ENCODE data around the gene SMKR1.

SMKR1 gene

GRCh38 chr7:129559564-129559963 lies 57.2 kb downstream of the SMKR1 start:
- H3K4me1 Mint-ChIP-seq: peaks cover 12% of the 10 kb centered on the region
- no peak overlapping the region for H3K4me3 Mint-ChIP-seq
- TF ChIP-seq, protein P1, sequence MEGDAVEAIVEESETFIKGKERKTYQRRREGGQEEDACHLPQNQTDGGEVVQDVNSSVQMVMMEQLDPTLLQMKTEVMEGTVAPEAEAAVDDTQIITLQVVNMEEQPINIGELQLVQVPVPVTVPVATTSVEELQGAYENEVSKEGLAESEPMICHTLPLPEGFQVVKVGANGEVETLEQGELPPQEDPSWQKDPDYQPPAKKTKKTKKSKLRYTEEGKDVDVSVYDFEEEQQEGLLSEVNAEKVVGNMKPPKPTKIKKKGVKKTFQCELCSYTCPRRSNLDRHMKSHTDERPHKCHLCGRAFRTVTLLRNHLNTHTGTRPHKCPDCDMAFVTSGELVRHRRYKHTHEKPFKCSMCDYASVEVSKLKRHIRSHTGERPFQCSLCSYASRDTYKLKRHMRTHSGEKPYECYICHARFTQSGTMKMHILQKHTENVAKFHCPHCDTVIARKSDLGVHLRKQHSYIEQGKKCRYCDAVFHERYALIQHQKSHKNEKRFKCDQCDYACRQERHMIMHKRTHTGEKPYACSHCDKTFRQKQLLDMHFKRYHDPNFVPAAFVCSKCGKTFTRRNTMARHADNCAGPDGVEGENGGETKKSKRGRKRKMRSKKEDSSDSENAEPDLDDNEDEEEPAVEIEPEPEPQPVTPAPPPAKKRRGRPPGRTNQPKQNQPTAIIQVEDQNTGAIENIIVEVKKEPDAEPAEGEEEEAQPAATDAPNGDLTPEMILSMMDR (IDR thresholded peaks at IDR 0.05; ENCODE audit: unreplicated experiment in 3 of 3): no peak
- no peaks in the 10 kb centered on the region for H3K36me3 Mint-ChIP-seq (ENCODE audit: low read depth)
- no peak overlapping the region for H3K27ac Mint-ChIP-seq
- no peaks in the 10 kb centered on the region for H3K9me3 Mint-ChIP-seq
- peaks cover 24% of the 10 kb centered on the region for H3K27me3 Mint-ChIP-seq (ENCODE audit: low read depth)

GRCh38 chr7:129560831-129561230 lies 58.5 kb downstream of the SMKR1 start:
- Mint-ChIP-seq H3K27me3 (ENCODE audit: low read depth) (peaks cover 24% of the 10 kb centered on the region), H3K36me3 (ENCODE audit: low read depth) (no peaks in the 10 kb centered on the region)
- TF ChIP-seq, protein P1 (IDR thresholded peaks at IDR 0.05; ENCODE audit: unreplicated experiment in 3 of 3): no peak

GRCh38 chr7:129561677-129562359 lies 59.5 kb downstream of the SMKR1 start:
- Mint-ChIP-seq H3K36me3 (ENCODE audit: low read depth) (no peaks in the 10 kb centered on the region), H3K9me3 (no peaks in the 10 kb centered on the region), H3K4me1 (peaks cover 5% of the 10 kb centered on the region), H3K27me3 (ENCODE audit: low read depth) (peaks cover 21% of the 10 kb centered on the region), H3K4me3 (no peak overlapping the region), H3K27ac (no peak overlapping the region)
- TF ChIP-seq, protein P1 (IDR thresholded peaks at IDR 0.05; ENCODE audit: unreplicated experiment in 3 of 3): no peak

More at GRCh38 chr7:129560831-129561230, 58.5 kb downstream of the SMKR1 start:
- H3K4me1 Mint-ChIP-seq: peaks cover 12% of the 10 kb centered on the region
- no peaks in the 10 kb centered on the region for H3K9me3 Mint-ChIP-seq
- H3K27ac Mint-ChIP-seq: no peak overlapping the region
- H3K4me3 Mint-ChIP-seq: no peak overlapping the region

Data from nephron (organoid).